PFSK-1 (cell line): ENCODE data around the gene UTP14C.

Experiments
- FOXP2 ChIP-seq: optimal IDR thresholded peaks from 2 replicates; pipeline ENCODE3; 2011; ENCODE audit warnings: borderline replicate concordance, control low read depth, inconsistent platforms; ENCODE audit not compliant: insufficient read depth; ENCODE audit errors: extremely low read length, extremely low read depth
- POLR2AphosphoS5 ChIP-seq: IDR thresholded peaks from 2 replicates; pipeline ENCODE4 v1.6.1; 2012; ENCODE audit warnings: low read depth, mild to moderate bottlenecking, control low read depth, low read length, moderate library complexity
- SIN3A ChIP-seq: IDR thresholded peaks from 2 replicates; pipeline ENCODE4 v1.6.1; 2012; ENCODE audit warnings: mild to moderate bottlenecking, low read length, moderate library complexity, borderline replicate concordance; ENCODE audit not compliant: insufficient read depth
- TAF1 ChIP-seq: IDR thresholded peaks from 2 replicates; pipeline ENCODE4 v1.6.1; 2012; ENCODE audit warnings: low read length, control low read depth, borderline replicate concordance; ENCODE audit not compliant: insufficient read depth
- TF ChIP-seq, protein P1 (sequence below), 2 experiments: IDR thresholded peaks; 2 replicates each; pipeline versions ENCODE4 v1.6.1 to v1.8.0; 2011 to 2012; ENCODE audit warnings: low read depth in 2 of 2, low read length in 2 of 2, control low read depth in 1 of 2, inconsistent platforms in 1 of 2, mild to moderate bottlenecking in 1 of 2, moderate library complexity in 1 of 2; ENCODE audit not compliant: insufficient read depth in 1 of 2

The UTP14C gene

DNA sequence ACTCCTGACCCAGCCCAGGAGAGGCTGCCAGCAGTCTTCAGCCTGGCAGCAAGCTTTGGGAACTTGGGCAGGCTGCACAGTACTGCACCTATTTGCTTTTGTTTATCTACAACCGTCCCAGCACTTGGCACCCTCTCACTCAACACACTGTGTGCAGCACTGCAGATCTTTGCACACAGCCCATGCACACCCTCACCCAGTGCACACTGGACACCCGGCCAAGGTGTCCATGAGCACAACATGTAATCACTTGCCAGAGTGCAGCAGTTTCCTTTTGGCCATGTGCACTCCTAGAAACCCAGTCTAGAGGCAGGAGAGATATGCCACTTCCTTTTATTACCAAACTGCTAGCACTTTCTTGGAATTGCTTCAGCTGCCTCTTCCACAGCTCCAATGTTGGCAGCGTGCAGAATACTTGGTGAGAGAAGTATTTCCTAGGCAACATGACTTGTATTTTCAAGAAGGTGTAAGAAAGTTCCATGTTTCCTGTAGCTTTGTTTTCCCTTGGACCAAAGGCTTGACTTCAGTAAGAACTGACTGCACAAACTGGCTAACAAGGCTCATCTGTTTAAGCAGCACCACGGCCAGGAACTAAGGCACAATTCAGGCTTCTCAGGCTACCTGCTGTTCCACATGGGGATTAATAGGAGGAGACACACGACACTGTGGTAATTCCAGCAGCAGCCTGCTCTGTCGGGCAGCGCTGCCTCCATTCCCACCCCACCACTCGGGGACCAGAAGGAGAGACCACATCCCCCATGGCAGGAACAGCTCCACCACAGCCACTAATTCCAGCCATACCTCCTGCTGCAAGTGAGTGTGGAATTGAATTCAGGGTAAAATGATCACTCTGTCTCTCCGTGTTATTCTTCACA is 28.6 kb upstream of the UTP14C start:
- TF ChIP-seq SIN3A (no peak), TAF1 (no peak), FOXP2 (no peak), POLR2AphosphoS5 (no peak)
- TF ChIP-seq, protein P1, sequence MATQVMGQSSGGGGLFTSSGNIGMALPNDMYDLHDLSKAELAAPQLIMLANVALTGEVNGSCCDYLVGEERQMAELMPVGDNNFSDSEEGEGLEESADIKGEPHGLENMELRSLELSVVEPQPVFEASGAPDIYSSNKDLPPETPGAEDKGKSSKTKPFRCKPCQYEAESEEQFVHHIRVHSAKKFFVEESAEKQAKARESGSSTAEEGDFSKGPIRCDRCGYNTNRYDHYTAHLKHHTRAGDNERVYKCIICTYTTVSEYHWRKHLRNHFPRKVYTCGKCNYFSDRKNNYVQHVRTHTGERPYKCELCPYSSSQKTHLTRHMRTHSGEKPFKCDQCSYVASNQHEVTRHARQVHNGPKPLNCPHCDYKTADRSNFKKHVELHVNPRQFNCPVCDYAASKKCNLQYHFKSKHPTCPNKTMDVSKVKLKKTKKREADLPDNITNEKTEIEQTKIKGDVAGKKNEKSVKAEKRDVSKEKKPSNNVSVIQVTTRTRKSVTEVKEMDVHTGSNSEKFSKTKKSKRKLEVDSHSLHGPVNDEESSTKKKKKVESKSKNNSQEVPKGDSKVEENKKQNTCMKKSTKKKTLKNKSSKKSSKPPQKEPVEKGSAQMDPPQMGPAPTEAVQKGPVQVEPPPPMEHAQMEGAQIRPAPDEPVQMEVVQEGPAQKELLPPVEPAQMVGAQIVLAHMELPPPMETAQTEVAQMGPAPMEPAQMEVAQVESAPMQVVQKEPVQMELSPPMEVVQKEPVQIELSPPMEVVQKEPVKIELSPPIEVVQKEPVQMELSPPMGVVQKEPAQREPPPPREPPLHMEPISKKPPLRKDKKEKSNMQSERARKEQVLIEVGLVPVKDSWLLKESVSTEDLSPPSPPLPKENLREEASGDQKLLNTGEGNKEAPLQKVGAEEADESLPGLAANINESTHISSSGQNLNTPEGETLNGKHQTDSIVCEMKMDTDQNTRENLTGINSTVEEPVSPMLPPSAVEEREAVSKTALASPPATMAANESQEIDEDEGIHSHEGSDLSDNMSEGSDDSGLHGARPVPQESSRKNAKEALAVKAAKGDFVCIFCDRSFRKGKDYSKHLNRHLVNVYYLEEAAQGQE (IDR thresholded peaks at IDR 0.05; ENCODE audit: insufficient read depth in 1 of 2, low read depth in 2 of 2, low read length in 2 of 2): no peak

- no peak for TF ChIP-seq TAF1
These were observed 27.9 kb upstream of the UTP14C start for GRCh38 chr13:51996641-51997040.

DNA sequence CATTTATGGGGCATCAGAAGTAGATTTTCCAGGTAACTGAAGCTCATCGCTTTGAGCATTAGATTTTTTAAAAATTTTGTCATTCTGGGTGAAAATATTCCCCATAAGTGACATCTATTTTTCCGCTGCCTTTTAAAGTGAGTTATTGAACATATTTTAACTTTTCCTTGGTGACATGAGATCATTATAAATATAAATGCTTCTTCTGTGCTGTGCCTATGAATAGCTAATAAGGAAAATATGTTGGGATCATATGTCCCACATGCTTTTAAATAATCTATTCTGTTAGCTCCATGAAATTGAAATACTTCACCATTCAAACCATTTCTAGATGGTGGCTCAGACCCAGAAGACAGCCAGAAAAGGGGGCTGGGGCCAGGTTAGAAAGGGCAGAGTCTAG is 27.3 kb upstream of the UTP14C start:
- TF ChIP-seq POLR2AphosphoS5 (no peak), FOXP2 (no peak), TAF1 (no peak), SIN3A (no peak)
- TF ChIP-seq, protein P1 (IDR thresholded peaks at IDR 0.05; ENCODE audit: insufficient read depth in 1 of 2, low read depth in 2 of 2, low read length in 2 of 2): no peak

GRCh38 chr13:51997641-51998330 is 26.7 kb upstream of the UTP14C start:
- TF ChIP-seq POLR2AphosphoS5: no peak
- TF ChIP-seq, protein P1 (IDR thresholded peaks at IDR 0.05; ENCODE audit: insufficient read depth in 1 of 2, low read depth in 2 of 2, low read length in 2 of 2): no peak
- no peak for TF ChIP-seq SIN3A
- TF ChIP-seq FOXP2: no peak
- TF ChIP-seq TAF1: no peak

- no peak for TF ChIP-seq POLR2AphosphoS5
- no peak for TF ChIP-seq TAF1
- TF ChIP-seq SIN3A: no peak
- TF ChIP-seq, protein P1 (IDR thresholded peaks at IDR 0.05; ENCODE audit: insufficient read depth in 1 of 2, low read depth in 2 of 2, low read length in 2 of 2): no peak
- no peak for TF ChIP-seq FOXP2
These were observed 25.6 kb upstream of the UTP14C start for GRCh38 chr13:51998723-51999509.
